OCI-LY3 (cell line): ENCODE data around the gene MYL6.

Experiments used
- H2AFZ ChIP-seq: fragments of 200-600, 300-600 bp; shearing (Covaris generic); 2 replicates; pipeline ENCODE4 v1.6.0; 2014; ENCODE audit warnings: antibody characterized with exemption, low read depth, low read length
- H3K27ac ChIP-seq: fragments of 200-600, 300-600 bp; sonication (generic); 2 replicates; pipeline ENCODE4 v1.5.1; 2014; ENCODE audit warnings: mild to moderate bottlenecking, low read length, moderate library complexity, mixed read lengths
- H3K27me3 ChIP-seq: fragments of 200-600, 300-600 bp; sonication (generic); 2 replicates; pipeline ENCODE4 v1.6.1; 2014; ENCODE audit warnings: low read depth, low read length, mixed read lengths
- H3K36me3 ChIP-seq: fragments of 200-600, 300-600 bp; sonication (generic); replicated peaks from 2 replicates; pipeline ENCODE3; 2014; ENCODE audit warnings: low read depth, low read length, mixed read lengths
- H3K4me1 ChIP-seq: fragments of 300-600, 200-600 bp; sonication (generic); 2 replicates; pipeline ENCODE4 v1.6.1; 2014; ENCODE audit warnings: low read length, mixed read lengths
- H3K4me2 ChIP-seq: fragments of 200-600, 300-600 bp; sonication (generic); 2 replicates; pipeline ENCODE4 v1.6.1; 2014; ENCODE audit warnings: low read length, mixed read lengths
- H3K4me3 ChIP-seq: fragments of 300-600, 200-600 bp; sonication (generic); 2 replicates; pipeline ENCODE4 v1.5.1; 2014; ENCODE audit warnings: antibody characterized with exemption, mild to moderate bottlenecking, low read length, moderate library complexity
- H3K79me2 ChIP-seq: fragments of 300-600, 200-600 bp; shearing (Covaris generic); 2 replicates; pipeline ENCODE4 v1.6.1; 2014; ENCODE audit warnings: mild to moderate bottlenecking, low read length, mixed read lengths
- H3K9ac ChIP-seq: fragments of 300-600, 200-600 bp; shearing (Covaris generic); 2 replicates; pipeline ENCODE4 v1.6.0; 2014; ENCODE audit warnings: mild to moderate bottlenecking, low read length, moderate library complexity
- H3K9me3 ChIP-seq: fragments of 200-600, 300-600 bp; shearing (Covaris generic); 2 replicates; pipeline ENCODE4 v1.6.1; 2014; ENCODE audit warnings: low read length, mixed read lengths; ENCODE audit not compliant: insufficient read depth
- H4K20me1 ChIP-seq: fragments of 200-600, 300-600 bp; sonication (generic); 2 replicates; pipeline ENCODE4 v1.6.1; 2016; ENCODE audit warnings: low read length, mixed read lengths; ENCODE audit not compliant: insufficient read depth
- EZH2phosphoT487 ChIP-seq: fragments of 200-600 bp; shearing (Covaris generic); IDR thresholded peaks from 2 replicates; pipeline ENCODE4 v1.6.1; 2018; ENCODE audit warnings: antibody characterized with exemption, mixed run types, low read depth
- TF ChIP-seq, protein P1 (sequence below): fragments of 200-600, 300-600 bp; sonication (generic); IDR thresholded peaks from 2 replicates; pipeline ENCODE4 v1.5.1; 2014; ENCODE audit warnings: antibody characterized with exemption, low read length, low read depth

Gene MYL6

GRCh38 chr12:56158029-56158925 lies at the start of gene MYL6:
TSS of gene MYL6 (plus strand) at chr12:56158359. CDS start at chr12:56158402, 43 bp downstream.
- H3K4me1 ChIP-seq, result peaks cover 24% of the 10 kb centered on the region
- H2AFZ ChIP-seq, result no peak within 1 kb of the TSS
- TF ChIP-seq EZH2phosphoT487, result no peak
- TF ChIP-seq, protein P1, sequence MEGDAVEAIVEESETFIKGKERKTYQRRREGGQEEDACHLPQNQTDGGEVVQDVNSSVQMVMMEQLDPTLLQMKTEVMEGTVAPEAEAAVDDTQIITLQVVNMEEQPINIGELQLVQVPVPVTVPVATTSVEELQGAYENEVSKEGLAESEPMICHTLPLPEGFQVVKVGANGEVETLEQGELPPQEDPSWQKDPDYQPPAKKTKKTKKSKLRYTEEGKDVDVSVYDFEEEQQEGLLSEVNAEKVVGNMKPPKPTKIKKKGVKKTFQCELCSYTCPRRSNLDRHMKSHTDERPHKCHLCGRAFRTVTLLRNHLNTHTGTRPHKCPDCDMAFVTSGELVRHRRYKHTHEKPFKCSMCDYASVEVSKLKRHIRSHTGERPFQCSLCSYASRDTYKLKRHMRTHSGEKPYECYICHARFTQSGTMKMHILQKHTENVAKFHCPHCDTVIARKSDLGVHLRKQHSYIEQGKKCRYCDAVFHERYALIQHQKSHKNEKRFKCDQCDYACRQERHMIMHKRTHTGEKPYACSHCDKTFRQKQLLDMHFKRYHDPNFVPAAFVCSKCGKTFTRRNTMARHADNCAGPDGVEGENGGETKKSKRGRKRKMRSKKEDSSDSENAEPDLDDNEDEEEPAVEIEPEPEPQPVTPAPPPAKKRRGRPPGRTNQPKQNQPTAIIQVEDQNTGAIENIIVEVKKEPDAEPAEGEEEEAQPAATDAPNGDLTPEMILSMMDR, result no peak
- peaks cover 29% of the 10 kb centered on the region for H3K79me2 ChIP-seq
- peak within 1 kb of the TSS; percentile 81 for H3K27ac ChIP-seq
- peak within 1 kb of the TSS; percentile 91 for H3K4me2 ChIP-seq
- H3K36me3 ChIP-seq, result peaks cover 46% of the 10 kb centered on the region
- H4K20me1 ChIP-seq, result peaks cover 24% of the 10 kb centered on the region
- peak within 1 kb of the TSS; percentile 90 for H3K4me3 ChIP-seq
- H3K9me3 ChIP-seq, result no peaks in the 10 kb centered on the region
- H3K27me3 ChIP-seq, result no peaks in the 10 kb centered on the region
- H3K9ac ChIP-seq, result peak within 1 kb of the TSS; percentile 99

DNA sequence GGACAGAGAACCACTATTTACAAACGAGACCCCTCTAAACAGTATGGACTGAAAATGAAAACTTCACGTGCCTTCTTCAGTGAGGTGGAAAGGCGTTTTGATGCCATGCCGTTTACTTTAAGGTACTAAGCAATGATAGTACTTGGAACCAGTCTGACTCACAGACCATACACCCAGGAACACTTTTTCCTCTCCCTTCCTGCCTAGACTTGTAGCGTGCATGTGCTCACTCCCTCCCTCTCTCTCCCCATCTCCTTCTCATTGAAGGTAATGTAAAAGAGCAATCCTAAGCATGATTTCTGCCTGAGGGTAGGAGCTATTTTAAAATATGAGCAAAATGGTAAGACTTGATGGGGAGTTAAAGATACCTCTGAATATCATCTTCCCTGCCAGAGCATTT lies 47.6 kb upstream of the MYL6 start:
- H3K9me3 ChIP-seq, result no peaks in the 10 kb centered on the region
- TF ChIP-seq, protein P1, result no peak
- no peak for TF ChIP-seq EZH2phosphoT487
- H3K36me3 ChIP-seq, result peaks cover 64% of the 10 kb centered on the region
- no peak overlapping the region for H3K9ac ChIP-seq
- H3K4me3 ChIP-seq, result no peak overlapping the region
- H3K27me3 ChIP-seq, result no peaks in the 10 kb centered on the region
- peaks cover 14% of the 10 kb centered on the region for H3K4me1 ChIP-seq
- no peak overlapping the region for H2AFZ ChIP-seq
- H3K79me2 ChIP-seq, result peaks cover 29% of the 10 kb centered on the region
- no peak overlapping the region for H3K27ac ChIP-seq
- no peak overlapping the region for H3K4me2 ChIP-seq
- peaks cover 9% of the 10 kb centered on the region for H4K20me1 ChIP-seq

DNA sequence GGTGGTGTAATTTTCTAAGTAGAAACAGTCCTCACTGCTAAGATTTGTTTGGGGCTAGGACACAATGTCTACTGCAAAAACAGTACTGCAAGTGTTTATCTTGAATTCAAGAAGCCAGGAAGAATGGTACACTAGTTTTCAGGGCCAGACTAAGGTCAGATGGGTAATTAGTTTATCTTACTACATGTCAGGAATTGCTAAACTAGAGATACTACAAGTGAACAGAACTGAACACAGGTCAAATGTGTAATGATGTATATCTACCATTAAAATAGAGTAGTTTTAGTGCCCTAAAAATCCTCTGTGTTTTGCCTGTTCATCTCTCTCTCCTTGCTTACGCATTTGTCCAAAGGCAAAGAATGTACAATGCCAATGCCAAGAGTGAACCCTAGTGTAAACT lies 44.1 kb upstream of the MYL6 start:
- Histone ChIP-seq H3K36me3 (peaks cover 44% of the 10 kb centered on the region), H3K9me3 (no peaks in the 10 kb centered on the region), H3K4me2 (no peak overlapping the region), H3K9ac (no peak overlapping the region), H4K20me1 (no peaks in the 10 kb centered on the region), H3K79me2 (peaks cover 19% of the 10 kb centered on the region), H3K4me1 (peaks cover 10% of the 10 kb centered on the region), H2AFZ (no peak overlapping the region), H3K27me3 (no peaks in the 10 kb centered on the region), H3K4me3 (no peak overlapping the region), H3K27ac (no peak overlapping the region; the same call in 1 of the 2 replicates)
- TF ChIP-seq, protein P1, result no peak
- TF ChIP-seq EZH2phosphoT487, result no peak

DNA sequence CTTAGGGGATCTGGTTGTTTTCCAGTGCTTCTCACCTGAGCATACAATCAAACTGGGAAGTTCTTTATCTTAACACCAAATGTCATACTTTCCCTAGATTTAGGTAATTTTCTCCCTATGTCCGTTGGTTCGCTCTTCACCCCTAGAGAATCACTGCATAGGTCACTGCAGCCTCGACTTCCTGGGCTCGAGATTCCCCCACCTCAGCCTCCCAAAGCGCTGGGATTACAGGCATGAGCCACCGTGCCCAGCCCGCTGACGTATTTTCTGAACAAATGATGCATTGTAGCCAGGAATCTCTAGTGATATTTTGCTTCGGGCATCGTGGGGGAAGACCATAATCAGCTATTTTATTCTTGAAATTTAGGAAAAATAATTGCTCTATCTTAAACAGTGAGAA lies 42.8 kb upstream of the MYL6 start:
- Histone ChIP-seq H3K9ac (peak overlapping the region; percentile 96), H4K20me1 (no peaks in the 10 kb centered on the region), H3K4me3 (peak overlapping the region; percentile 89), H2AFZ (0 out of 2 replicates have a peak overlapping the region, but pooled peaks have one; percentile 45), H3K79me2 (peaks cover 21% of the 10 kb centered on the region), H3K9me3 (no peaks in the 10 kb centered on the region), H3K4me1 (peaks cover 18% of the 10 kb centered on the region), H3K36me3 (peaks cover 36% of the 10 kb centered on the region), H3K27ac (peak overlapping the region; percentile 87), H3K27me3 (no peaks in the 10 kb centered on the region), H3K4me2 (peak overlapping the region; percentile 71)
- TF ChIP-seq, protein P1, result no peak
- no peak for TF ChIP-seq EZH2phosphoT487
